HG03196 (cell line): ENCODE results near the gene ERGIC2.
A peak's percentile ranks its signal among the peaks of the same experiment; 100 is the strongest.

Experiments
- ATAC-seq: cut with Tn5 transposase; IDR thresholded peaks from one replicate; pipeline ENCODE4 v1.9.1; 2021; ENCODE audit not compliant: unreplicated experiment

Gene ERGIC2

GRCh38 chr12:29376118-29376517, 4.9 kb downstream of the ERGIC2 start:
- no peak for ATAC-seq

DNA sequence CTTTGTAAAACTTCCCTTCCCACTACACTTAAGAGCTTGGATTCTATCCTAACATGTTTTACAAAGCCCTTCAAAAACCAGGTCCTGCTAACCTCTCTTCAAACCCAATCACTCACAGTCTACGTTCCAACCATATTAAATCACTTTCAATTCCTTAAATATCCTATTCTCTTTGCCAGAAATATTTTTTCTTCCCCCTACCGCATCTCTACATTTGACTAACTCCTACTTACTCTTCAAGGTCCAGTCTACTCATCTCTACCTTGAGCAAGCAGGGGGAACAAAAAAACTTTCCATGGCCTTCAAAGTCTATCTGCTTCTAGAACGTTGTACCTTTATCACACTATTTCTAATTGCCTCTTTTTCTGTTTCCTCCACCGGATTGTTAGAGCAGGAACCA, 6.1 kb downstream of the ERGIC2 start:
- ATAC-seq = no peak

DNA sequence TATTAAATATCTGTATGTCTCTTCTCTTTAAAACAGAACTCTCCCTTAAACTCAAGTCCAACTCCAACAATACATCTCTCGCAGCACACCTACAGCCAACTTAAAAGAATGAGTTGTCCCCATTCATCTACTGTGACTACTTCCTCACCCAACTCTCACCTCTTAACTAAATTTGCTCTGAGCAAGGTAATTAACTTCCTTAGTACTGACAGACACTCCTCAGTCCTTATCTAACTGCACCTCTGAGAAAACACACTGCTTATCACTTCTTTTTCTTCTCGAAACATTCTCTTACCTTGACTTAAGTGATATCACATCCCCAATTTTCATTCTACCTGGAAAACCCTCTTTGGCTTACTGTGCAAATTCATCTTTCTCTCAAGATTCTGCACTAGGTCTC, 7.0 kb downstream of the ERGIC2 start:
- no peak for ATAC-seq

- no peak for ATAC-seq
These were observed 15.9 kb downstream of the ERGIC2 start for GRCh38 chr12:29365091-29365490.

GRCh38 chr12:29354954-29355353, 26.0 kb downstream of the ERGIC2 start:
- ATAC-seq = no peak

GRCh38 chr12:29350080-29350479, 30.9 kb downstream of the ERGIC2 start:
- ATAC-seq = no peak

DNA sequence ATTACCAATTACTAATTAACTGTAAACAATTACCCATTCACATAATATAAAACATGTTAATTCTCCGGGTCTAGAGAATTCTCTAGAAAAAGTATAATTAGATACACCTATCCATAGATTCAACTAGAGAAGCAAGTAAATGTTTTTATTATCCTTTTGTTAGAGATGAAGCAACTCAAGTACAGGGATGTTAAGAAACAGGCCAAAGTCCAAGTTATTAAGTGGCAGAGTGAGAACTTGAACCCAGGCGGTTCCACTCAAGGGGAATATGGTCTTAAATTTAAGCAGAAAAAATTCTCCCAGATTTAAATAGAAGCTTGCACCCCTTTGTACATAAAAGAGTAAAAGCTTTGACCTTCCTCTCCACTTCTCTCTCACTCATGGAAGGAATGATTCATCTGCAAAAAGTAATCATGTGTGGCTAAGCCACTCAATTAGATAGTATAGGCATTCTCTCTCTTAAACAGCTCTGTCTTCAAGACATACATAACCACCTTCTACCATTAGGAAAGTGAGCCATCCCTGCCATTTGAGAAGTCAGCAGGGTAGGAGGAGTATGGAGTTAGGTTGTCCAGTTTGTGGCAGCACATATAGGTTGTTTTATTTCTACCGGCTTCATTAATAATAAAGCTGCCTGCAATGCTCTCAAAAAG, 34.1 kb downstream of the ERGIC2 start:
- ATAC-seq = no peak

GRCh38 chr12:29343022-29343799, 37.8 kb downstream of the ERGIC2 start:
- ATAC-seq = no peak

GRCh38 chr12:29337325-29337724, 43.6 kb downstream of the ERGIC2 start:
- no peak for ATAC-seq

- ATAC-seq = no peak
These were observed 46.0 kb downstream of the ERGIC2 start for GRCh38 chr12:29334937-29335336.

DNA sequence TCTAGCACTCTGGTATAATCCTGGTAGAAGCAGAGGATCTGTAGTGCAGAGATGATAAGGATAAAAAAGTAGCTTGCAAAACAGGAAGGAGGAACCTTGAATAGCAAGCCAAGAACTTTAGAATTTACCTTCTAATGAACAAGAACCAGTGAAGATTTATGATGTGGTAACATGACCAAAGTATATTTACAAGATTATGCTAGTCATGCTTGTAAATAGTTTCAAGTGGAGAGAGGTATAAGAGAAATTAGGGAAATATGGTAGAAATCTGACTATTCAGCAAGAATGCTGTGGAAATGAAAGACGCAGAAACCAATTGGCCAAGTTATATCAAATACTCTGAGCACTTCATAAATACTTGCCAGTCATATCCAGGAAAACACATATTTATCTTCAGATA, 47.8 kb downstream of the ERGIC2 start:
- no peak for ATAC-seq

DNA sequence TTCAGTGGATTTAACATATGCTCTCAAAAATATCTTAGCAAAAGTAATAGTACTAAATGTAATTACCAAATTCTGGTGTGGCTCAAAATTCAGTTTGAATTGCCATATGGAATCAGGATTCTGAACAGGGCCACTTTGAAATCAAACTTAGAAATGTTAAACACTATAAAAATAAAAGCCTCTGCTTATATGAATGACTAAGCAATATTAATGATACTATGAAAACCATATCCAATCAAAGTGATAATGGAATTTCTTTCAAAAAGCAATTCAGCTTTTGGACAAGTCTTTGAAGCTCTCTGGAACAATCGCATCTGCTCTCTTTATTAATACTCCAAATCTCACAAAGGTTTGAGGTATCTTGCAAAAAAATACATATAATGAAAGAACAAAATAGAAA, 51.6 kb downstream of the ERGIC2 start:
- no peak for ATAC-seq

- no peak for ATAC-seq
These were observed 58.8 kb downstream of the ERGIC2 start for GRCh38 chr12:29322157-29322556.

DNA sequence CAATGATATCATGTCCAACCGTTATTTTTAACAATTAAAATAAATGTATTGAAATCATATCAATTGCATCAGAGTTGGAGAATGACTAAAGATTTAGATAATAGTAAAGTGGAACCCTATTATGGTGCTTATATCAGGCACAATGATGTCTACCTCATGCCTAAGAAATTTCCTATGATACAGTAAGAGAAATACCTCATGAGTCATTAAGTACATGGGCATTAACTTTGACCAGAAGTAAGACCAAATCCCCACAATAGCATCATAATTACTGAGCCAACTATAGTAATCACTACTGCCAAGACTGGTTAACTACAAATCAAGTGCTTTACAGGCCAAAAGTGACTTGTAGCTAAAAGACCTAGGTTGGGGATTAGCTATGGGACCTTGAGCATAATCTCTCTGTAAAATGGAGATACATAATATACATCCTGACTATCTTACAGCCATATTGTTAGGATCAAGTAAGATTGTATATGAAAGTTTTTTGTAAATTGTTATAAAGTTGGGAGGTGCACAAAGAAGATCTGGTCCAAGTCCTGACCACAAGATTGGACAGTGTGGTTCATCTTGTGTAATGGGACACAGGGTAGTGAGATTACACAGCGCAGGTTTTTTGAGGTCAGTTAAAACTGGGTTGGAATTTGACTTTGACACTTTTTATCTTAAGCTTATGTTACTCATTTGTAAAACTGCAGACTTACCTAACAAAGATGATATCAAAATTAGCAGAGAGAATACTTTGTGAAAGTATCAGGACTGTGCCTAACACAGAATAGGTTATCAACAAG, 60.5 kb downstream of the ERGIC2 start:
- ATAC-seq = no peak

DNA sequence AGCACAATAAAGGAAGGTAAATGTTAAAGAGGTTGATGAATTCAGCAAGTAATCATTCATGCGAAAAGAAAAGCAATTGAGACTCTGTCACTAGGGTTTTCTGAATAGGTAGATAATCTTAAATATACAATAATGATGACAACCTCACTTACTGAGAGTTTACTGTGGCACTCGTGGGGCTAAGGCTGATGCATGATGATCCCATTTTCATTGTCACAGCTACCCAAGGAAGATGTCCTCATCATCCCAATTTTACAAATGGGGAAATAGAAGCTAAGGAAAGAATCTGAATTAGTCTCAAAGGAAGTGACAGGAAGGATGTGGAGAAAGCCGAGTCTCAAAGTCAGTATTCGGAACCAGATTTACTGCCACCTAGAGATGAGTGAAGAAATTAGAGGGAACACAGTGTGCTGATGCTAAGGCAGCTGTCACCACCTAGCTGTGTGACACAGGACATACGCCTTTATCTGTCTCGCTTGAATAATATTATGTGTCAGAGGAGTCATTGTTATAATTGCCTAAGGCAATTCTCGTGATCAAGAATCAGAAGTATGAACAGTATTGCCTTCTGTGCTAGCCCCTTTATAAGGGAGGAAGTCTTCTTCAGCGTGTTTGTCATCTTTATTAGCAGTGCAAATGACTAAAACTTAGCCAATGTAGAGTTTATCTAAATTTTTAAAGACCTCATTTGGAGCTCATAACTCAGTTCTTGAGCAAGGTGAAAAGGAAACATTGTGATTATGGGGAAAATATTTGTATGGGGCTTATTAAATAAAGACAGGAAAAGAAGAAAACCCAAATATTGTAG, 63.2 kb downstream of the ERGIC2 start:
- peak; percentile 97 for ATAC-seq

DNA sequence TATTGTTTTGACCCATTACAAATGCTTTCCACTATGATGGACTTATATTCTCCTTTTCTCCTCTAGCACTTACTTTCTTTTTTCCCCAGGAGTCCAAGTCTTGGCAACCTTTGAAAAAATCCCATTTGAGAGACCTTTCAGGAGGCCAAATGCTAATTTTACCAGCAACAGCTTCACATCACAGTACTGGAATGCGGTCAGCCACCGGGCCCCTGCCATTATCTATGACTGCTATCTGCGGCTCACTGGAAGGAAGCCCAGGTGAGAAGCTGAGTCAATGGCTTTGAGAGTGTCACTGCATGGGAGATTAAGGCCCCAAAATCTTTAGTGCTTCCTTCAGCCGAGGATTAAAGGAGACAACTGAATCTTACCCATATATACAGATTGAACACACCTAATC, 64.2 kb downstream of the ERGIC2 start:
- ATAC-seq = no peak

DNA sequence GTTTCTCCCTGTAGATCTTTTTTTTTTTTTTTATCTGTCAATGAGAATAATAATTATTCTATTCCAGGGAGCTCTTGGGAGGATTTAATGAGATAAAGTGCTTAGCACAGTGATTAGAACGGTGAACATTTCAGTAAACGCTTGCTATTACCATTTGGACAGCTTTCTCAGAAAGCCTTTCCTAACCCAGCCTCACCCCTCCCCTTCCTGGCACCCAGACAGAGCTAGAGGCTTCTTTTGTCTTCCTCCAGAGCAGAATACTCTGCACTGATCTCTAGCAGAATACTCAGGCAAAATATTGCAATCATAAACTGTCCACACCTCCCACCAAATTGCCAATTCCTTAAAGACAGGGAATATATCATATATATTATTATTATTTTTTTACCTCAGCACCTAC, 66.6 kb downstream of the ERGIC2 start:
- ATAC-seq = no peak

DNA sequence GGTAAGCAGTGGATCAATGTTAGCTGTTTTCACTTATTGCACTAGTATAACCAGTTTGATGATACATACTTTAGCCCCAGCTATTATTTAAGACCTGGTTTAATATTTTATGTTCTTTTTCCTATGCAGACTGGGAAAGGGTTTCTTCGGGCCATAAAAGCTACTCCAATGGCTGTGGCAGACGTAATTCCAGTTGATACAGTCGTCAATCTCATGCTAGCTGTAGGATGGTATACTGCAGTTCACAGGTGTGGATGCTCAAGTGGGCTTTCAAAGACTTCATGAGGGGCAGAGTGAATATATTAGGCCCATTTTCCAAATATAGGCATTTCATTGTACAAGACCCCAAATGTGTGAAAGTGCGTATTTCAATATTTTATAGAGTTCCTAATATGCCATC, 70.1 kb downstream of the ERGIC2 start:
- ATAC-seq = no peak

DNA sequence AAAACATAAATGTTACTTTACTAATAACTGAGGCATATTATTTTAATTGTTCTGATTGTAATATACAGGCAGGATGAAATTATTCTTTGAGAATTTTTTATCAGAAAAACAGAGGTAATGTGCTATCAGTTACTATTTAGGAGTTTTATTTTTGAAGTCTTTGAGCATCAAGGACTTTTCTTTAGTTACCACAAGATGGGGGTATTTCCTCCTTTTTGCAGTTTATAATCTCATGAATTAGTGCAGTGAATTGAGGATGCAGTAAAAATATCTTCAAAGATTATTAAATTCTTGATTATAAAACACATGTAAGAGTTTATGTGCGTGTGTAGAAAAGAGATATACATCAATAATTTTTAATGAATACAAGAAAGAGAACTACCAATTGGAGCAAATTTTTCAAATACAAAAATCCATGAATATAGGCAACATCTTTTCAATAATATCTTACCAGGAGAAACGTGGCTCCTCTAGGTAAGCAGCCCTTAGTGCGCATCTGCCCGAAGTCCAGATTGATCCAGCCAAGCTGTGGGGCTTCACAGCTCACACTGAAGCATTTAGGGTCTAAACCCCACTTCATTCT, 71.6 kb downstream of the ERGIC2 start:
- ATAC-seq = no peak

DNA sequence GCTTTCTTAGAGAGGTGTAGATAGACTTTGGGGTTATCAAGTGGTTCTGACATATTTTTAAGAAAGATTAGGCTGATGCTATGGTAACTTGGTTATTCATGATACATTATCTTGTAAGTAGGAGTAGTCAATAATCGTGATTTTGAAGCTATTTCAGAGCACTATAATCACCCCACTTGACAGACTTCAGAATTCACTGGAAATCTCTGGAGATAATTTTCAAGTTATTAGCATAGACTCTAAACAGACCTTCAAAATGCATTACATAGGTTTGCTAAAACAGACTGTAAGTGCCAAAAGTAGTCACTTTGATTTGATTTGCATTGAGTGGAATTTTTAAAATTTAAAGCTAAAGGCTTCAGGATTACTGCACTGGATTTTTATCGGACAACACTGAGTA, 74.3 kb downstream of the ERGIC2 start:
- ATAC-seq = no peak

DNA sequence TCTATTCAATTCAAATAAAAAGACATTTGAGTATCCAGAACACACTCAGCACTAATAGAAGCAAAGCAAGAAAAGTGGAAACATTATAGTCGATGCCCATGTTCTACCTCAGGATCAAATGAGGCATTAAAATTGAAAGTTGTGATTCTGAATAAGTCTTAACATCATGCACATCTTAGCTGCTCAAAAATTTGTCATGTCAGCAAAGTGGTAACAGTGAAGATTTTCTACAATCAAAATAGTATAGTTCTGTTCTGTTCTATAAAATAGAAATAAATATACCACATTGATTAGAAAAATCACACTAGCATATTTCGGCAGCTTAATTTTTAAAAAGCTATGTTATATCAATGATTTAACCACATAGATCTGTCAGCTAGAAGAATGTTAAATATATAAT, 74.7 kb downstream of the ERGIC2 start:
- no peak for ATAC-seq
